Measurements from ENCODE around the gene STIL.

GRCh38 chr1:47331875-47332274 lies 17.9 kb upstream of the STIL start:
- no peak for TF ChIP-seq ZBTB7A (IDR thresholded peaks at IDR 0.05; ENCODE audit: low read depth)
- no peak for TF ChIP-seq TAF1 (IDR thresholded peaks at IDR 0.05; ENCODE audit: low read depth)
